Endothelial cell of umbilical vein (primary cell): ENCODE results near the gene TNIK. TPM values are rescaled to one million over a fixed set of nuclear protein-coding genes. Genes with fewer than 3 reads are reported as not detected.

Experiments used
- BruUV-seq: library from RNA; stranded (reverse); fragments of 400-500 nt; replicated peaks from 2 replicates; lab custom pipeline; 2021; lab: Mats Ljungman, UMichigan
- CTCF ChIA-PET: fragments of 300-600, 350-600 bp; sonication (Branson Sonifier 250); formaldehyde crosslinking; loops from one replicate; lab custom pipeline; 2021; ENCODE audit warnings: antibody characterized with exemption, inconsistent platforms; lab: Charles Lee
- POLR2A ChIA-PET: fragments of 300-600, 350-600 bp; sonication (Branson Sonifier 250); formaldehyde crosslinking; loops from one replicate; lab custom pipeline; 2021; ENCODE audit warnings: antibody characterized with exemption, inconsistent platforms; lab: Charles Lee
- DNase-seq: peaks from one replicate; pipeline ENCODE4 v3.0.0-alpha.2; 2011; ENCODE audit warnings: low read depth, low spot score
- FAIRE-seq: peaks from 2 replicates; lab custom pipeline; 2011; peaks lifted over from hg19 to GRCh38; lab: Jason Lieb, UNC
- H2AFZ ChIP-seq: 2 replicates; pipeline ENCODE4 v1.6.0; 2012; ENCODE audit warnings: low read depth, low read length, control low read depth, inconsistent platforms
- H3K27ac ChIP-seq: 2 replicates; pipeline ENCODE4 v1.5.1; 2011; ENCODE audit warnings: low read depth, mild to moderate bottlenecking, control low read depth, low read length, moderate library complexity; ENCODE audit not compliant: insufficient read depth
- H3K27me3 ChIP-seq, 2 experiments: 2 replicates each; pipeline versions ENCODE4 v1.6.0 to v1.6.1; 2011; ENCODE audit warnings: low read length in 2 of 2, mixed read lengths in 1 of 2; ENCODE audit not compliant: control insufficient read depth in 2 of 2, insufficient read depth in 2 of 2
- H3K36me3 ChIP-seq, 2 experiments: 2 replicates in 1 of 2; 3 replicates in 1 of 2; pipeline ENCODE4 v1.5.1; 2011; ENCODE audit warnings: low read length in 2 of 2, mild to moderate bottlenecking in 1 of 2, moderate library complexity in 1 of 2; ENCODE audit not compliant: control insufficient read depth in 2 of 2, insufficient read depth in 2 of 2; ENCODE audit errors: extremely low read depth in 1 of 2
- H3K4me1 ChIP-seq: 3 replicates; pipeline ENCODE4 v1.5.1; 2011; ENCODE audit warnings: mild to moderate bottlenecking, low read length; ENCODE audit not compliant: control insufficient read depth, insufficient read depth; ENCODE audit errors: extremely low read depth
- H3K4me2 ChIP-seq: 2 replicates; pipeline ENCODE4 v1.6.1; 2011; ENCODE audit warnings: low read length, control low read depth, mixed read lengths; ENCODE audit not compliant: insufficient read depth
- H3K4me3 ChIP-seq, 3 experiments: fragments of 200-600 bp in 1 of 3; sonication (generic), shearing (Covaris generic) in 1 of 3; replicated peaks in 1 of 3; 2 replicates each; pipeline ENCODE4 v1.5.1; 2011 to 2016; ENCODE audit warnings: control low read depth in 3 of 3, low read length in 3 of 3, mild to moderate bottlenecking in 2 of 3, inconsistent platforms in 1 of 3, low read depth in 1 of 3, moderate library complexity in 1 of 3; ENCODE audit not compliant: insufficient read depth in 1 of 3
- H3K79me2 ChIP-seq: 2 replicates; pipeline ENCODE4 v1.6.0; 2012; ENCODE audit warnings: low read length, inconsistent platforms; ENCODE audit not compliant: control insufficient read depth, insufficient read depth
- H3K9ac ChIP-seq: replicated peaks from 2 replicates; pipeline ENCODE3; 2011; ENCODE audit warnings: low read length, control low read depth; ENCODE audit not compliant: insufficient read depth; ENCODE audit errors: extremely low read depth
- H3K9me1 ChIP-seq: replicated peaks from 3 replicates; pipeline ENCODE4 v1.6.0; 2011; ENCODE audit warnings: mild to moderate bottlenecking, low read length; ENCODE audit not compliant: control insufficient read depth, insufficient read depth; ENCODE audit errors: extremely low read depth
- H3K9me3 ChIP-seq: replicated peaks from 2 replicates; pipeline ENCODE4 v1.5.1; 2012; ENCODE audit warnings: low read length, inconsistent platforms; ENCODE audit not compliant: control insufficient read depth, insufficient read depth
- H4K20me1 ChIP-seq: replicated peaks from 2 replicates; pipeline ENCODE3; 2011; ENCODE audit warnings: mild to moderate bottlenecking, low read length; ENCODE audit not compliant: control insufficient read depth, insufficient read depth; ENCODE audit errors: extremely low read depth
- EZH2 ChIP-seq: IDR thresholded peaks from 2 replicates; pipeline ENCODE4 v1.6.1; 2012; ENCODE audit warnings: borderline replicate concordance, low read depth, mild to moderate bottlenecking, moderate library complexity, low read length, inconsistent platforms; ENCODE audit not compliant: severe bottlenecking
- FOS ChIP-seq: IDR thresholded peaks from 2 replicates; pipeline ENCODE4 v1.6.1; 2011; ENCODE audit warnings: mild to moderate bottlenecking, low read length, moderate library complexity, borderline replicate concordance; ENCODE audit not compliant: insufficient read depth
- GATA2 ChIP-seq: IDR thresholded peaks from 2 replicates; pipeline ENCODE4 v1.7.0; 2011; ENCODE audit warnings: low read depth, mild to moderate bottlenecking, moderate library complexity, mixed read lengths, low read length; ENCODE audit not compliant: insufficient read length, insufficient read depth
- JUN ChIP-seq: IDR thresholded peaks from 2 replicates; pipeline ENCODE4 v1.6.1; 2011; ENCODE audit warnings: borderline replicate concordance, low read depth; ENCODE audit not compliant: insufficient read length, insufficient read depth
- MAX ChIP-seq: IDR thresholded peaks from 2 replicates; pipeline ENCODE4 v1.6.1; 2011; ENCODE audit not compliant: insufficient read depth, insufficient read length
- MYC ChIP-seq: IDR thresholded peaks from one replicate; pipeline ENCODE4 v1.6.1; 2011; ENCODE audit warnings: mild to moderate bottlenecking, low read depth, low read length
- POLR2A ChIP-seq: IDR thresholded peaks from 2 replicates; pipeline ENCODE4 v1.6.1; 2012; ENCODE audit warnings: low read depth, mild to moderate bottlenecking, control low read depth, low read length
- POLR2AphosphoS5 ChIP-seq: IDR thresholded peaks from 2 replicates; pipeline ENCODE4 v1.6.1; 2012; ENCODE audit warnings: low read depth, mild to moderate bottlenecking, control low read depth, low read length, moderate library complexity; ENCODE audit not compliant: insufficient read depth
- dilution Hi-C: fragments of 300-500 bp; cut with MboI; formaldehyde crosslinking; loops from one replicate; pipeline ENCODE4 v1.15.0; 2019; ENCODE audit warnings: low sequenced_read_pairs; ENCODE audit not compliant: extremely low pct_ligation_motif_present
- intact Hi-C: fragments of 100-400 bp; cut with micrococcal nuclease; formaldehyde crosslinking; loops from one replicate; pipeline ENCODE4 v1.10.0; 2022
- polyA plus RNA-seq, 4 experiments: library from polyadenylated mRNA; depleted of rRNA in 3 of 4; stranded (reverse) in 3 of 4; unstranded in 1 of 4; fragments of >200 nt; gene quantifications; 2 replicates each; pipeline versions ENCODE4 v1.2.1 to v1.2.3, GENCODE V29; 2011 to 2012; ENCODE audit warnings: missing spikeins in 1 of 4
- total RNA-seq: library from RNA; stranded (reverse); gene quantifications from 2 replicates; pipeline ENCODE4 v1.2.3, GENCODE V29; 2021
- TF ChIP-seq, protein P1 (sequence below), 2 donors: IDR thresholded peaks; 1 replicate in 1 of 2; 2 replicates in 1 of 2; pipeline ENCODE4 v1.5.1; 2011; ENCODE audit warnings: low read length in 2 of 2, mild to moderate bottlenecking in 2 of 2, moderate library complexity in 2 of 2, control low read depth in 1 of 2, inconsistent platforms in 1 of 2, low read depth in 1 of 2; ENCODE audit not compliant: insufficient read depth in 1 of 2; ENCODE audit errors: extremely low read depth in 1 of 2

Gene TNIK
- total and polyA plus RNA-seq, 2 donors (not counting 3 experiments of a cell fraction or from before 2014, with no cell fraction given) = 10.9 to 39.7 TPM

- BruUV-seq = no TSS peak
Observed at GRCh38 chr3:171465763-171466162, 5.6 kb upstream of the TNIK start.

More at GRCh38 chr3:171465763-171466162, 5.6 kb upstream of the TNIK start:
- Histone ChIP-seq H3K4me2 (no peak overlapping the region), H3K4me3 (no peak overlapping the region), H3K9me1 (no peaks in the 10 kb centered on the region), H3K27me3 (no peaks in the 10 kb centered on the region), H4K20me1 (no peaks in the 10 kb centered on the region), H3K9ac (no peak overlapping the region), H2AFZ (no peak overlapping the region), H3K27ac (no peak overlapping the region), H3K4me1 (peaks cover 12% of the 10 kb centered on the region), H3K9me3 (no peaks in the 10 kb centered on the region), H3K36me3 (no peaks in the 10 kb centered on the region), H3K79me2 (no peaks in the 10 kb centered on the region)
- FAIRE-seq (no peak), DNase-seq (no peak)
- ChIA-PET CTCF (interaction anchor here (1.0 kb wide), 1 partner anchor 9 kb away, joined by 3 read pairs; no protein-coding TSS in a partner anchor), POLR2A (no interaction called here)
- intact Hi-C loops (loop anchor here (10.0 kb wide), 1 partner anchor 501 kb away; no protein-coding TSS in a partner anchor), dilution Hi-C loops (no loop called here)
- TF ChIP-seq FOS = no peak
- no peak for TF ChIP-seq MAX
- no peak for TF ChIP-seq GATA2
- TF ChIP-seq, protein P1, sequence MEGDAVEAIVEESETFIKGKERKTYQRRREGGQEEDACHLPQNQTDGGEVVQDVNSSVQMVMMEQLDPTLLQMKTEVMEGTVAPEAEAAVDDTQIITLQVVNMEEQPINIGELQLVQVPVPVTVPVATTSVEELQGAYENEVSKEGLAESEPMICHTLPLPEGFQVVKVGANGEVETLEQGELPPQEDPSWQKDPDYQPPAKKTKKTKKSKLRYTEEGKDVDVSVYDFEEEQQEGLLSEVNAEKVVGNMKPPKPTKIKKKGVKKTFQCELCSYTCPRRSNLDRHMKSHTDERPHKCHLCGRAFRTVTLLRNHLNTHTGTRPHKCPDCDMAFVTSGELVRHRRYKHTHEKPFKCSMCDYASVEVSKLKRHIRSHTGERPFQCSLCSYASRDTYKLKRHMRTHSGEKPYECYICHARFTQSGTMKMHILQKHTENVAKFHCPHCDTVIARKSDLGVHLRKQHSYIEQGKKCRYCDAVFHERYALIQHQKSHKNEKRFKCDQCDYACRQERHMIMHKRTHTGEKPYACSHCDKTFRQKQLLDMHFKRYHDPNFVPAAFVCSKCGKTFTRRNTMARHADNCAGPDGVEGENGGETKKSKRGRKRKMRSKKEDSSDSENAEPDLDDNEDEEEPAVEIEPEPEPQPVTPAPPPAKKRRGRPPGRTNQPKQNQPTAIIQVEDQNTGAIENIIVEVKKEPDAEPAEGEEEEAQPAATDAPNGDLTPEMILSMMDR (IDR thresholded peaks at IDR 0.05; ENCODE audit: extremely low read depth in 1 of 2, insufficient read depth in 1 of 2, low read depth in 1 of 2, low read length in 2 of 2) = no peak
- TF ChIP-seq POLR2AphosphoS5 = no peak
- no peak for TF ChIP-seq EZH2
- no peak for TF ChIP-seq MYC
- no peak for TF ChIP-seq JUN
- TF ChIP-seq POLR2A = no peak
